ENCODE measurements around the gene FOXE3. TPM values are rescaled to one million over a fixed set of nuclear protein-coding genes. Genes with fewer than 3 reads are reported as not detected.

FOXE3 gene
- not detected for total RNA-seq

DNA sequence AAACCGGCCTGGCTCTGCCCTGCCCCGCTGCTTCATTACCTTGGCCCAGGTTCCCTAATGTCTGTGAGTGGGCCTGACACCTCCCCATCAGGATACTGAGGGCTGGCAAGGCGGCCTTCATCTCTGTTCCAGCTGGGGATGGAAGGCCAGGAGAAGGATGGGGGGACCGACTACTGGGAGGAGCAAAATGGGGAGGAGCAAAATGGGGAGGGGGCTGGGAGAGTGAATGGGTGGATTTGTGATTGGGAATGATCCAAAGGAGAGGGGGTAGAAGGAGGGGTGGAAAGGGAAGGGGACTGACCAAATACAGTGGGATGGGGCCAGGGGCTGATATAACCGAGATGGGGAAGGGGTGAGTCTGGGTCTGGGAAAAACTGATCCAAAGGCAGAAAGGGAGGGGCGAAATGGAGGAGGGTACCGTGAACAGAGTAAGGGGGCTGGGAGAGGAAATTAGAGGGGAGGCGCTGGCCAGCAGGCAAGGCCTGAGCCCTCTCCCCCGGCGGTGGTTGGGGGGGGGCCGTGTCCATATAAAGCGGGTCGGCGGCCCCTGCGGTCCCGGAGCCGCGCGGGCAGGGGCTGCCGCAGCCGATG lies at the start of gene FOXE3:
TSS of gene FOXE3 (plus strand) at position 558 of the 591 bp plus-strand sequence. CDS start at position 589, 31 bp downstream.
- POLR2A ChIA-PET: no interaction called here
- Mint-ChIP-seq H3K36me3 (ENCODE audit: low read depth) (no peaks in the 10 kb centered on the region), H3K27me3 (peaks cover 40% of the 10 kb centered on the region), H3K4me3 (peak within 1 kb of the TSS; percentile 39), H3K27ac (peak within 1 kb of the TSS; percentile 20), H3K9me3 (ENCODE audit: low read depth) (no peaks in the 10 kb centered on the region), H3K4me1 (peaks cover 5% of the 10 kb centered on the region)
- intact Hi-C loops (cut with DNase I, micrococcal nuclease): no loop called here
- ATAC-seq (no peak), DNase-seq (no peak)
- CTCF ChIA-PET: interaction anchor here (1.0 to 1.8 kb wide), 2 partner anchors 20 to 28 kb away, joined by 3 to 11 read pairs; no protein-coding TSS in a partner anchor

DNA sequence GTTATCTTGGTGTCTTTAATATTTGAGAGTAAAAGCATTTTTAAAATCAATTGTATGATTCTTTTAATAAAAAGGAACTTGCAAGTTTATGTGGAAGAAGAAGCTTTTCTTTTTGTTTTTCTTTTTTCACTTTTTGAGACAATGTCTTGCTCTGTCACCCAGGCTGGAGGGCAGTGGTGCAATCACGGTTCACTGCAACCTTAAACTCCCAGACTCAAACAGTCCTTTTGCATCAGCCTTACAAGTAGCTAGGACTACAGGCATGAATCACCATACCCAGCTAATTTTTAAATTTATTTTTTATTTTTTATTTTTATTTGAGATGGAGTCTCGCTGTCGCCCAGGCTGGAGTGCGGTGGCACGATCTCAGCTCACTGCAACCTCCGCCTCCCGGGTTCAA lies 48.4 kb upstream of the FOXE3 start:
- Mint-ChIP-seq H3K27ac (no peak overlapping the region), H3K4me1 (peaks cover 3% of the 10 kb centered on the region), H3K27me3 (no peaks in the 10 kb centered on the region), H3K9me3 (ENCODE audit: low read depth) (no peaks in the 10 kb centered on the region), H3K4me3 (no peak overlapping the region), H3K36me3 (ENCODE audit: low read depth) (peaks cover 15% of the 10 kb centered on the region)
- ATAC-seq (no peak), DNase-seq (no peak)
- intact Hi-C loops (cut with DNase I, micrococcal nuclease): no loop called here
- POLR2A ChIA-PET: no interaction called here
- CTCF ChIA-PET: interaction anchor here (1.0 to 1.2 kb wide), 2 partner anchors 16 to 21 kb away, joined by 3 read pairs; no protein-coding TSS in a partner anchor

DNA sequence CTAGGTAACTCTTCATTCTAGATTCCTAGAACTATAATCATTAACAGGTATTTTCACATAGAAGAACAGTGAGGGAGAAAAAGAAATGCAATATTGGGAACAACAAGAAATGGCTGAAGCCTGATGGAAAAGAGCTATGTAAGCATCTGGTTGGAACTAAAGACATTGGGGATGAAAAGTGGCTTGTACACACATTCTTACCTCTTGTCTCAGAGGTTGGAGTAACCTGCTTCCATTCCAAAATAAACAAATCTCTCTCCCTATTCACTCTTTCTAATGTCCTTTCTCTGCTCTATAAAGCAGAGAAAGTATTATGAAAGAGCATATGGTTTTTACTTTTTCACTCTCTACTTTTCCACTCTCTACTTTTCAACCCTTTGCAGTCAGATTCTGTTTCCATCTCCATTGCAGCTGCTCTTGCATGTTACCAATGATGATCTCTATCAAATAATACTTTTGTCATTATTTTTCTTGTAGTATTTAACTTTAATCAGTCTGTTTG lies 45.0 kb upstream of the FOXE3 start:
- no peaks in the 10 kb centered on the region for H3K4me1 Mint-ChIP-seq
- intact Hi-C loops (cut with DNase I, micrococcal nuclease): no loop called here
- no peak for ATAC-seq
- no peaks in the 10 kb centered on the region for H3K27me3 Mint-ChIP-seq
- H3K9me3 Mint-ChIP-seq (ENCODE audit: low read depth): no peaks in the 10 kb centered on the region
- no peak overlapping the region for H3K4me3 Mint-ChIP-seq
- H3K27ac Mint-ChIP-seq: no peak overlapping the region
- POLR2A ChIA-PET: no interaction called here
- CTCF ChIA-PET: interaction anchor here (1.6 kb wide), 1 partner anchor 17 kb away, joined by 3 read pairs; no protein-coding TSS in a partner anchor
- DNase-seq: no peak
- H3K36me3 Mint-ChIP-seq (ENCODE audit: low read depth): peaks cover 23% of the 10 kb centered on the region

DNA sequence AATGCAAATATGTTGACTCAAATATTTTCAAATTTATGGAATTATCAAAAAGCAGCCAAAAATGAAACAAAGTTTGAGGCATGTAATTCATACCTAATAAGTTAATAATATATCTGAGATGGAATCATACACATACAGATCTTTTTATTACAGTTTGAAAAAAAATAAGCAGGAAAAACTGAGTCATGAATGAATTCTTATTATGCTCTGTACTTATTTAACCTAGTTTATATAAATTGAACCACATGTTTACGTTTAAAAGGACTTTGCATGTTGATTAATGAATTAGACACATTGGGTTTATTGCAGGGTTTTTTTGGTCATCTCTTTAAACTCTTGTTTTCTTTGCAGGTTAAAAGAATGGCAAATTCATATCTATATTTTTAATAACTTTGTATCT lies 41.6 kb upstream of the FOXE3 start:
- Mint-ChIP-seq H3K4me3 (no peak overlapping the region), H3K4me1 (no peaks in the 10 kb centered on the region), H3K27me3 (no peaks in the 10 kb centered on the region), H3K36me3 (ENCODE audit: low read depth) (peaks cover 25% of the 10 kb centered on the region), H3K27ac (no peak overlapping the region), H3K9me3 (ENCODE audit: low read depth) (no peaks in the 10 kb centered on the region)
- ATAC-seq: no peak
- intact Hi-C loops (cut with DNase I, micrococcal nuclease): no loop called here
- no peak for DNase-seq
- CTCF ChIA-PET: interaction anchor here (0.8 kb wide), 1 partner anchor 1470 kb away, joined by 3 read pairs; no protein-coding TSS in a partner anchor
- POLR2A ChIA-PET: no interaction called here

DNA sequence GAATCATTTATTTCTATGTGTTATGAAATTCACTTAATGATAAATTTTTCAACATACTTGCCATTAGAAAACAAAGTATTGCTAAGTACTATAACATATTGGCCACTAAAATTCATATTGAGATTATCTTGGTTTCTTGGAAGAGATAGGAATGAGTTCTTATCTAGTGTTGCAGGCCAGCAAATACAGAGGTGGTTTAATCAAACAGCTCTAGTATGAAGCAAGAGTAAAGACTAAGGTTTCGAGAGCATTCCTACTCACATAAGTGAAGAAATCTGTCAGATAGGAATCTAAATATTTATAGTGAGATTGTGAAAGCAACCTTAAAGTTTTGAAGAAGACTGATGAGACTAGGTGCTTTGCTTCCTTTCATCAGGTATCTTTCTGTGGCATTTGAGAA lies 37.9 kb upstream of the FOXE3 start:
- Mint-ChIP-seq H3K9me3 (ENCODE audit: low read depth) (no peaks in the 10 kb centered on the region), H3K27ac (no peak overlapping the region), H3K36me3 (ENCODE audit: low read depth) (peaks cover 26% of the 10 kb centered on the region), H3K27me3 (no peaks in the 10 kb centered on the region), H3K4me3 (no peak overlapping the region), H3K4me1 (no peaks in the 10 kb centered on the region)
- POLR2A ChIA-PET: no interaction called here
- intact Hi-C loops (cut with DNase I, micrococcal nuclease): no loop called here
- no peak for DNase-seq
- CTCF ChIA-PET: no interaction called here
- no peak for ATAC-seq

DNA sequence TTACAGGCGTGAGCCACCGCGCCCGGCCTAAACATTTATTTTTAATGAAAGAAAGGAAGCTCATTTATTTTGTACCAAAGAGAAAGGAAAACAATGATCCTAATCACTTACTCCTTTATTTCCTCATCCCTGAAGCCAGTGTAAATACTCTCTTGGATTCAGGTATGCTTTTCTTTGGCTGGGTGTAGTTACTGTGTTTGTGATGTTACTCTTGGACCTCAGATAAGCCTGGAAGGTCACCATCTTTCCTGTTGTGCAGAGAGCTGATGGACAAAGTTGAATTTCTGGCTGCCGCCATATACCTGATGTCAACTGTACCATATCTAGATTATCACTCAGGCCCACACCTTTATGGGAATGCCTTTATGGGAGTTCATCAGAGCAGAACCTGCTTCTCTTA lies 35.4 kb upstream of the FOXE3 start:
- H3K27me3 Mint-ChIP-seq: no peaks in the 10 kb centered on the region
- DNase-seq (no peak), ATAC-seq (no peak)
- CTCF ChIA-PET: no interaction called here
- POLR2A ChIA-PET: no interaction called here
- no peaks in the 10 kb centered on the region for H3K9me3 Mint-ChIP-seq (ENCODE audit: low read depth)
- peaks cover 22% of the 10 kb centered on the region for H3K36me3 Mint-ChIP-seq (ENCODE audit: low read depth)
- H3K4me3 Mint-ChIP-seq: no peak overlapping the region
- H3K27ac Mint-ChIP-seq: no peak overlapping the region
- intact Hi-C loops (cut with DNase I, micrococcal nuclease): no loop called here
- H3K4me1 Mint-ChIP-seq: no peaks in the 10 kb centered on the region

DNA sequence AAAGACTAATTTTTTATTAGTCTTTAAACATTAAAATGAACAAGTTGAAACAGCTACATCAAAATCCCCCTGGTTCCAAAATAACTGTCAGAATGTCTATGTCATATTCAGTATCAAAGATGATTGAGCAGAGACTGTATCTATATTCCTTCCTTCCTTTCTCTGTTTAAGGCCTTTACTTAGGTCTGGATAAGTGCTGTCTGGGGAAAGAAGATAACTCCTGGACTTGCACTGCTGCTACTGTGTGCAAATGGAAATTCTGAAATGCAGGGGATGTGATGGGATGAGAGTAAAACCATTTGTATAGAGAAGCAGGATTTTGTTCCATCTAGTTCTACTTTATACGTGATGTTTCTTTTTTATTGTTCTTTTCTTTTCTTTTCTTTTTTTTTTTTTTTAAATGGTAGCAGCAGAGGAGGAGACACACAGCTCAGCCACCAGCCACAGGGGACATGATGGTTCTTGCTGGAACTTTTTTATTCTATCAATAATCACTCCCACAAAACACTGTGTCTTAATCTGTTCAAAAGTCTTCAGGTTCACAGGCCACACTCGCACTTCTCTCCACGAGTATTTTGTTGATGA lies 33.6 kb upstream of the FOXE3 start:
- POLR2A ChIA-PET: no interaction called here
- DNase-seq (no peak), ATAC-seq (no peak)
- H3K4me1 Mint-ChIP-seq: no peaks in the 10 kb centered on the region
- no peaks in the 10 kb centered on the region for H3K9me3 Mint-ChIP-seq (ENCODE audit: low read depth)
- no peaks in the 10 kb centered on the region for H3K27me3 Mint-ChIP-seq
- intact Hi-C loops (cut with DNase I, micrococcal nuclease): no loop called here
- peaks cover 21% of the 10 kb centered on the region for H3K36me3 Mint-ChIP-seq (ENCODE audit: low read depth)
- no peak overlapping the region for H3K27ac Mint-ChIP-seq
- CTCF ChIA-PET: interaction anchor here (1.0 to 1.4 kb wide), 3 partner anchors 9 to 188 kb away, joined by 3 read pairs; no protein-coding TSS in a partner anchor
- H3K4me3 Mint-ChIP-seq: no peak overlapping the region

DNA sequence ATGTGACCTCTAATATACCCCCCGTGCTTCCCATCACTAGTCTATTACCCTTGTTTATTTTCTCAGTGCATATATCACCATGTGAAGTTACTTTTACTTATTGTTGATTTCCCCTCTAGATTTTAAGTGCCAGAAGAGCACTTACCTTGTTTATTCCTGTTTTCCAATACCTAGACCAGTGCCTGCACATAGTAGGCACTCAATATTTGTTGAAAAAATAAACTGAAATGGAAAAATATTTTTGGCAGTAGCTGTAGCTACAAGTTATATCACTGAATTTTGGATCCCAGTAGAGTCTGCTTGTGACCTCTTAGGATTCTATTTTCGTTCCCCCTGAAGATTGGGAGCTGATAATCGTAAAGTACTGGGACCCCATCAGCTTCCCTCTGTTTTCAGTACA lies 32.0 kb upstream of the FOXE3 start:
- H3K27ac Mint-ChIP-seq: no peak overlapping the region
- ChIA-PET POLR2A (no interaction called here), CTCF (interaction anchor here (0.6 to 2.7 kb wide), 2 partner anchors 18 to 342 kb away, joined by 3 to 7 read pairs; no protein-coding TSS in a partner anchor)
- no peaks in the 10 kb centered on the region for H3K4me1 Mint-ChIP-seq
- H3K27me3 Mint-ChIP-seq: no peaks in the 10 kb centered on the region
- no peaks in the 10 kb centered on the region for H3K9me3 Mint-ChIP-seq (ENCODE audit: low read depth)
- intact Hi-C loops (cut with DNase I, micrococcal nuclease): no loop called here
- H3K36me3 Mint-ChIP-seq (ENCODE audit: low read depth): peaks cover 17% of the 10 kb centered on the region
- H3K4me3 Mint-ChIP-seq: no peak overlapping the region
- no peak for ATAC-seq
- DNase-seq: no peak

DNA sequence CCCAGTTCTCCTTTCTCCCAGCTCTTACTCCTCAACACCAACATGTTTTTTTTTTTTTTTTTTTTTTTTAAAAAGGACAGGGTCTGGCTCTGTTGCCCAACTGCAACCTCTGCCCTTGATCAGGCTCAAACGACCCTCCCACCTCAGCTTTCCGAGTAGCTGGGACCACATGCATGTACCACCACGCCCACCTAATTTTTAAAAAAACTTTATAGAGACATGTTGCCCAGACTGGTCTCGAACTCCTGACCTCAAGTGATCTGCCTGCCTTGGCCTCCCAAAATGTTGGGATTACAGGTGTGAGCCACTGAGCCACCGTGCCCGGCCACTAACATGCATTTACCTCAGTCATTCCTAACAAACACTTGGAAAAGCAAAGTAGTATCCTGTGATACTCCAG lies 31.1 kb upstream of the FOXE3 start:
- Mint-ChIP-seq H3K27ac (no peak overlapping the region), H3K27me3 (no peaks in the 10 kb centered on the region), H3K36me3 (ENCODE audit: low read depth) (peaks cover 10% of the 10 kb centered on the region), H3K4me1 (no peaks in the 10 kb centered on the region), H3K9me3 (ENCODE audit: low read depth) (no peaks in the 10 kb centered on the region), H3K4me3 (no peak overlapping the region)
- intact Hi-C loops (cut with DNase I, micrococcal nuclease): no loop called here
- ChIA-PET CTCF (interaction anchor here (2.7 kb wide), 1 partner anchor 341 kb away, joined by 7 read pairs; no protein-coding TSS in a partner anchor), POLR2A (interaction anchor here (0.6 kb wide), 1 partner anchor 37 kb away, joined by 3 read pairs; no protein-coding TSS in a partner anchor)
- DNase-seq (no peak), ATAC-seq (no peak)

DNA sequence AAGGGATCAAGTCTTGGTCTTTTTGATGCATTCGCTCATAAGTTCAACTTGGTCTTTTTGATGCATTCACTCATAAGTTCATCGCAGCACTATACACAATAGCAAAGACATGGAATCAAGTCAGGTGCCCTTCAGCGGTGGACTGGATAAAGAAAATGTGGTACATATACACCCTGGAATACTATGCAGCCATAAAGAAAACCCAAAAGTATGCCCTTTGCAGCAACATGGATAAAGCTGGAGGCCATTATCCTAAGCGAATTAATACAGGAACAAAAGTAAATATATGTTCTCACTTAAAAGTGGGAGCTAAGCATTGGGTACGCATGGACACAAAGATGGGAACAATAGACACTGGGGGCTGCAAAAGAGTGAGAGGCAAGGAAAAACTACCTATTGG lies 29.8 kb upstream of the FOXE3 start:
- no peak overlapping the region for H3K4me3 Mint-ChIP-seq
- peaks cover 3% of the 10 kb centered on the region for H3K27me3 Mint-ChIP-seq
- H3K36me3 Mint-ChIP-seq (ENCODE audit: low read depth): peaks cover 5% of the 10 kb centered on the region
- intact Hi-C loops (cut with DNase I, micrococcal nuclease): no loop called here
- no peaks in the 10 kb centered on the region for H3K4me1 Mint-ChIP-seq
- DNase-seq (no peak), ATAC-seq (no peak)
- CTCF ChIA-PET: no interaction called here
- POLR2A ChIA-PET: no interaction called here
- no peaks in the 10 kb centered on the region for H3K9me3 Mint-ChIP-seq (ENCODE audit: low read depth)
- no peak overlapping the region for H3K27ac Mint-ChIP-seq

DNA sequence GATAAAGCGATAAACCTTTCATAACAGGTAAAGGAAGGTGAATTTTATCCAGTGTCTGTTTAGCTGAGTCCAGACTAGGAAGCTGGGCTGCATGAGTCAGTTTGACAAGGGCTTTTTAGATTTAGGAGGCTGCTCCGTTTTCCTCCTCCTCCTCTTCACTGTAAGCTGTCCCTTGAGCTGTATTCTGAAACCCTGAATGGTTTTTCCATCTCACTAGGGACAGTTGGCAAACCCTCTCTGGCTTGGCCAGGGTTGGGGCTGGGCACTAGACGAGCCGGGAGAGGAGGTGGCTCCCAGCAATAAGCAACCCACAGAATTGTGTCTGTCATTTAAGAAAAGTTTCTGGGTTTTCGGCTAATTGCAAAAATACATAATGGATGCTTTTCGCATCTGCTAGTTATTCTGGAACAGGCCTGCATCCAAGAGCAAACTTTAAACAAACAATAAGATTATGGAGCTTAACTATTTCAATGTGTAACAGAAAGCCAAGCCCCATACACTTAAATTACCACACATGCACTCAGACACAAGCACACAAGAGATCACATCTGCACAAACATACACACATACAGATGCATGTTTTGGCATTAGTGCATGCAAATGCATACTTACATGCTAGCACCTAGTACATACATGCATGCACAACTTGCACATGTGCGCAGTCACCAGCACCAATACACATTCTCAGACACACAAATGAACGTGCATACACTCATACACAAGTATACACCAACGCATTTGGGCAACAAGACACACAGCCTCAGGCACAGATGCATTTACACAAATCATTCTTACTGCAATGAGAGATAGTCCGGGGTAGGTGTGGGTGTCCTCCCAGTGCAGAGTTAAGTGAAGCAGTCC lies 27.8 kb upstream of the FOXE3 start:
- ChIA-PET POLR2A (no interaction called here), CTCF (interaction anchor here (0.6 to 3.6 kb wide), 20 partner anchors 8 to 338 kb away, joined by 3 to 26 read pairs (median 3); partner anchors contain the start of gene FOXD2)
- Mint-ChIP-seq H3K27me3 (peaks cover 3% of the 10 kb centered on the region), H3K4me3 (no peak overlapping the region), H3K9me3 (ENCODE audit: low read depth) (no peaks in the 10 kb centered on the region), H3K4me1 (no peaks in the 10 kb centered on the region), H3K36me3 (ENCODE audit: low read depth) (peaks cover 3% of the 10 kb centered on the region), H3K27ac (no peak overlapping the region)
- intact Hi-C loops (cut with DNase I, micrococcal nuclease): loop anchor here (1.0 to 2.0 kb wide), 5 partner anchors 37 to 367 kb away; no protein-coding TSS in a partner anchor
- DNase-seq (no peak), ATAC-seq (no peak)
